GM18909 (cell line): ENCODE results near the gene FZR1.

Experiments
- ATAC-seq: cut with Tn5 transposase; IDR thresholded peaks from one replicate; pipeline ENCODE4 v1.9.1; 2021; ENCODE audit warnings: mild to moderate bottlenecking; ENCODE audit not compliant: unreplicated experiment, poor library complexity

FZR1 gene

GRCh38 chr19:3512562-3513228 lies 6.6 kb downstream of the FZR1 start:
- ATAC-seq: no peak

- ATAC-seq: no peak
Measured at GRCh38 chr19:3513229-3514140, 7.4 kb downstream of the FZR1 start.

GRCh38 chr19:3514930-3515329 lies 8.8 kb downstream of the FZR1 start:
- ATAC-seq: no peak

- no peak for ATAC-seq
Measured at GRCh38 chr19:3515891-3516422, 9.8 kb downstream of the FZR1 start.

GRCh38 chr19:3516675-3517207 lies 10.6 kb downstream of the FZR1 start:
- ATAC-seq: no peak

GRCh38 chr19:3517638-3518037 lies 11.5 kb downstream of the FZR1 start:
- no peak for ATAC-seq

GRCh38 chr19:3518255-3518654 lies 12.1 kb downstream of the FZR1 start:
- ATAC-seq: no peak

- ATAC-seq: no peak
Measured at GRCh38 chr19:3518659-3519058, 12.5 kb downstream of the FZR1 start.

GRCh38 chr19:3519126-3519525 lies 13.0 kb downstream of the FZR1 start:
- no peak for ATAC-seq

DNA sequence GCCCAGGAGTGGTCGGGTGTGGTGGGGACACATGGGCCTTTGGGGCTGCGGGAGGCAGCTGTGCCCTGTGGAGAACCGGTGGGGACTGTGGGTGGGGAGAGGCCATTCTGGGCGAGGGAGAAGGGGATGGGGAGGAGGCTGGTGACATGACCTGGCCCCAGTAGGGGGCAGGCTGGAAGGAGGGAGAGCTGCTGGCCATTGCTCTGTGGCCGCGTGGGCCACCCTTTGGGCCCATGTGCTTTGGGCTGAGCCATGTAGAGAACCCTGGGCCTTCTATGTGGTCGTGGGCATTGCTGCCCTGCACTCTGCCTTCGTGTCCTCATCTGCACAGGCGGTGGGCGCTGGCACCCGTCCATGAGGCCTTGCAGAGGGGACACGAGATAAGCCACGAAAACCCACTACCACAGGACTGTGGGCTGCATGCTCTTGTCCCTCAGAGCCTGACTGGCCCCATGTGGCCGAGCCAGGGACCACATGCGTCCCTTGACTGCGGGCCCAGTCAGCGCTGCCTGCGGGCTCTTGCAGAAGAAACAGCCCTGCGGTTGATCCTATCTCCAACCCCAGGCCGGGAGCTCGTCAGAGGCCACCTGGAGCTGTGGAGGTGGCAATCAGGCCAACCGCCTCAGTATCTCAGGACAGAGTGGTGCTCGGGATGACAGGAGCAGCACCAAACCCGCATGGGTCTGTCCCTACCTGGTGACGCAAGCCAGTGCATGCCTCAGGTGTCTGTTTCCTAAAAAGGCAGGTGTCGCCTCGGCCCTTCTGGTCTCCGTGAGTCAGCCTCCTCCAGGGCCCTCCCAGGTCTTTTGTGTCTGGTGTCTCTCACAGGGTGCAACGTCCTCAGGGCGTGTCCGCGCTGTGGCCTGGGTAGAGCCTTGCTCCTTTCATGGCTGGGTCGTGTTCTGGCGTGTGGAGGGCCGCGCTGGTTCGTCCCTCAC lies 14.3 kb downstream of the FZR1 start:
- no peak for ATAC-seq

- ATAC-seq: no peak
Measured at GRCh38 chr19:3521104-3521445, 15.0 kb downstream of the FZR1 start.

GRCh38 chr19:3522421-3523360 lies 16.6 kb downstream of the FZR1 start:
- no peak for ATAC-seq

- no peak for ATAC-seq
Measured at GRCh38 chr19:3523361-3524077, 17.4 kb downstream of the FZR1 start.

GRCh38 chr19:3524078-3524842 lies 18.1 kb downstream of the FZR1 start:
- no peak for ATAC-seq

DNA sequence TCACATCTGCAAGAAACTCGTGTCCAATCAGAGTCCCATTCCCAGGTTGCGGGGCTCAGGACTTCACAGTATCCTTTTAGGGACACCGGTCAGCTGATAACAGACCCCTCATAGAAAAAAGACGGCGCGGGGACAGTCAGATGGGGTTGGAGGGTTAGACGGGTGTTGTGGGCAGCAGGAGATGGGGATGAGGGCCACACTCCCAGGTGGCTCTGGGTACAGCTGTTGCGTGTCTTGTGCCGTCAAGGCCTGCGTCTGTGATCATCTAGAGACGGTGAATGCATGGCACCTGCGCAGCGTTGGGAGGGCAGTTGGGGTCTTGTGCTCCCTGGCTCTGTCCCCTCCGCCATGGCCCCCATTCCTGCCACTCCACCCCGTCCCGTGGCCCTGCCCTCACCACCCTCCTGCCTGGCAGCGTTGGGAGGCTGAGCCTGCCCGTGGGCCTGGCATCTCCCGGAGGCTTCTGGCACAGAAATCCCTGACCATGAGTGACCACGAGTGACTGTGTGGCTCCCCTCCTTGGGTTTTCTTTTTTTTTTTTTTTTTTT lies 18.9 kb downstream of the FZR1 start:
- no peak for ATAC-seq

GRCh38 chr19:3526507-3527237 lies 20.6 kb downstream of the FZR1 start:
- ATAC-seq: no peak
